Activated naive CD4-positive, alpha-beta T cell (primary cell): ENCODE results near the gene FAM135A.

Source experiments
- DNase-seq, 4 experiments: peaks; one replicate each; lab custom pipeline; 2025; lab: John Stamatoyannopoulos, UW

FAM135A gene

GRCh38 chr6:70413114-70413991, at the start of gene FAM135A:
FAM135A (plus strand) TSS chr6:70413508; CDS start chr6:70428343, 14,835 bp downstream.
- DNase-seq: peak; percentile 73 to 87 (median 78)

- no peak for DNase-seq
Measured at GRCh38 chr6:70363741-70364493, 49.4 kb upstream of the FAM135A start.

- peak in 3 of 4 experiments; percentile 16 to 39 (median 32) for DNase-seq
Measured at GRCh38 chr6:70369332-70369950, 43.9 kb upstream of the FAM135A start.

- DNase-seq: no peak
Measured at GRCh38 chr6:70370496-70370895, 42.8 kb upstream of the FAM135A start.

- DNase-seq: no peak
Measured at GRCh38 chr6:70371454-70372105, 41.7 kb upstream of the FAM135A start.

GRCh38 chr6:70375166-70375565, 38.1 kb upstream of the FAM135A start:
- DNase-seq: no peak

- DNase-seq: no peak
Measured at GRCh38 chr6:70375882-70376281, 37.4 kb upstream of the FAM135A start.

- DNase-seq: no peak
Measured at GRCh38 chr6:70376628-70377027, 36.7 kb upstream of the FAM135A start.

- no peak for DNase-seq
Measured at GRCh38 chr6:70377372-70377771, 35.9 kb upstream of the FAM135A start.

GRCh38 chr6:70379473-70380013, 33.8 kb upstream of the FAM135A start:
- DNase-seq: no peak

- DNase-seq: no peak
Measured at GRCh38 chr6:70380252-70380651, 33.1 kb upstream of the FAM135A start.

GRCh38 chr6:70380771-70381416, 32.4 kb upstream of the FAM135A start:
- DNase-seq: no peak

GRCh38 chr6:70381417-70381782, 31.9 kb upstream of the FAM135A start:
- no peak for DNase-seq

GRCh38 chr6:70385901-70386300, 27.4 kb upstream of the FAM135A start:
- no peak for DNase-seq

GRCh38 chr6:70388814-70389213, 24.5 kb upstream of the FAM135A start:
- no peak for DNase-seq

GRCh38 chr6:70389261-70389660, 24.0 kb upstream of the FAM135A start:
- DNase-seq: no peak

- DNase-seq: no peak
Measured at GRCh38 chr6:70390067-70390466, 23.2 kb upstream of the FAM135A start.

GRCh38 chr6:70391492-70391891, 21.8 kb upstream of the FAM135A start:
- DNase-seq: no peak

GRCh38 chr6:70394518-70395300, 18.6 kb upstream of the FAM135A start:
- no peak for DNase-seq

GRCh38 chr6:70395301-70395672, 18.0 kb upstream of the FAM135A start:
- no peak for DNase-seq

- no peak for DNase-seq
Measured at GRCh38 chr6:70396163-70396562, 17.1 kb upstream of the FAM135A start.
